H7 (cell line): ENCODE results near the gene ORC4. TPM values are rescaled to one million over a fixed set of nuclear protein-coding genes. Genes with fewer than 3 reads are reported as not detected.
"Not testable (repeated sequence)": the region's sequence is repeated elsewhere in the genome, so short reads cannot be mapped to it uniquely, and the experiment has no call there.

Experiments
- DNase-seq: peaks from one replicate; pipeline ENCODE4 v3.0.0; 2012
- H3K27me3 ChIP-seq: 2 replicates; pipeline ENCODE4 v1.6.0; 2011; ENCODE audit warnings: mild to moderate bottlenecking, low read length; ENCODE audit not compliant: control insufficient read depth, insufficient read depth
- H3K36me3 ChIP-seq: replicated peaks from 2 replicates; pipeline ENCODE4 v1.5.1; 2011; ENCODE audit warnings: low read length; ENCODE audit not compliant: control insufficient read depth, insufficient read depth
- H3K4me3 ChIP-seq: 2 replicates; pipeline ENCODE4 v1.5.1; 2011; ENCODE audit warnings: low read depth, mild to moderate bottlenecking, control low read depth, low read length, moderate library complexity; ENCODE audit not compliant: insufficient read depth
- total RNA-seq: library from RNA; depleted of rRNA; stranded (reverse); fragments of >200 nt; shearing (Covaris generic); gene quantifications from 2 replicates; pipeline ENCODE4 v1.2.3, GENCODE V29; 2014

The ORC4 gene
- total RNA-seq, 1 experiment from 2014 or later: 57.3 TPM

DNA sequence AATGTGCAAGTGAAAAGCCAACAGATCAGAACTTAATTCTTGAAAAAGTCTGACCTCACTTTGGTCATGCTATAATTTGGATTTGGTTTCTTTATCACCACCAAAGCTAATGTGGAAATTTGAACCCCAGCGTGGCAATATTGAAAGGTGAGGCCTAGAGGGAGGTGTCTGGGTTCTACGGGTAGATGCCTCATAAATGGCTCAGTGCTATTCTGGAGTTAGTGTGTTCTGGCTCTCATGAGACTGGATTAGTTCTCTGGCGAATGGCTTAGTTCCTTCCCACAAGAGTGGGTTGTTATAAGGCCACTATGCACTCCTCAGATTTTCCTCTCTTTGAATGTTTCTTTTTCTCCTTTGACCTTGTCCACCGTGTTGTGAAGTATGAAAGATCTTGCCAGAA is 22.3 kb downstream of the ORC4 start:
- DNase-seq: no peak
- no peaks in the 10 kb centered on the region for H3K27me3 ChIP-seq
- no peak overlapping the region for H3K4me3 ChIP-seq
- no peaks in the 10 kb centered on the region; the same call in none of the 2 replicates for H3K36me3 ChIP-seq

DNA sequence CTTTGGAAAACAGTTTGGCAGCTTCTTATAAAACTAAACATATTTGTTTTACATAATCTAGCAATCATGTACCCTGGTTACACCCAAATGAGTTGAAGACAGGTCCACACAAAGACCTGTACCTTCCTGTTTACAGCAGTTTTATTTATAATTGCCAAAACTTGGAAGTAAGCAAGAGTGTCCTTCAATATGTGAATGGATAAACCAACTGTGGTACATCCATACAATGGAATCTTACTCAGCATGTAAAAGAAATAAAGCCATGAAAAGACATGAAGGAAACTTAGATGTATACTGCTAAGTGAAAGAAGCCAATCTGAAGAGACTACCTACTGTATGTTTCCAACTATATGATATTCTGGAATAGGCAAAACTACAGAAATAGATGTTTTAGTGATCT is 23.7 kb downstream of the ORC4 start:
- H3K4me3 ChIP-seq: no peak overlapping the region
- no peaks in the 10 kb centered on the region for H3K27me3 ChIP-seq
- no peak for DNase-seq
- no peaks in the 10 kb centered on the region; the same call in none of the 2 replicates for H3K36me3 ChIP-seq

DNA sequence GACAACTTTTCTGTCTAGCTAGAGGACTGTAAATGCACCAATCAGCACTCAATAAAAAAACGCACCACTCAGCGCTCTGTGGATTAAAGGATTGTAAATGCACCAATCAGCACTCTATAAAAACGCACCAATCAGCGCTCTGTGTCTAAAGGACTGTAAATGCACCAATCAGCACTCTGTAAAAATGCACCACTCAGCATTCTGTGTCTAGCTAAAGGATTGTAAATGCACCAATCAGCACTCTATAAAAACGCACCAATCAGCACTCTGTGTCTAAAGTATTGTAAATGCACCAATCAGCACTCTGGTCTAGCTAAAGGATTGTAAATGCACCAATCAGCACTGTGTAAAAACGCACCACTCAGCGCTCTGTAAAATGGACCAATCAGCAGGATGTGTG is 25.6 kb downstream of the ORC4 start:
- H3K4me3 ChIP-seq, H3K27me3 ChIP-seq, H3K36me3 ChIP-seq, DNase-seq: not testable (repeated sequence)

- DNase-seq: peak; percentile 15
- no peaks in the 10 kb centered on the region for H3K36me3 ChIP-seq
Observed at GRCh38 chr2:147989809-147990403, 30.6 kb downstream of the ORC4 start.

DNA sequence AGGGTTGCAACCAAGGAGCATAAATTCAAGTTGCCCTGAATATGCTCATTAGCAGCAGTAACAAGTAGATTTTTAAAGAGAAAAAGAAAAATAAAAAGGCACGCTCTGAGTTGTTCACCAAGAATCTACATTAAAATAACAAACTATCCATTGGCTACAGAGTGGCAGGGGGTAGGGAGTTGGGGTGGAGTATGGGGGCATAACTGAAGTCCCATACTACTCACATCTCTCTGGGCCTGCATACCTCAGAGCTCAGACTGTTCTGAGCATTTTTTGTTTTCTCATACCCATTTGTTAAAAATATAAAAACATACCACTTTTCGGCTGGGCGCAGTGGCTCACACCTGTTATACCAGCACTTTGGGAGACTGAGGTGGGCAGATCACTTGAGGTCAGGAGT is 31.4 kb downstream of the ORC4 start:
- no peaks in the 10 kb centered on the region for H3K36me3 ChIP-seq
- H3K27me3 ChIP-seq: no peaks in the 10 kb centered on the region
- no peak for DNase-seq
- no peak overlapping the region for H3K4me3 ChIP-seq

More at GRCh38 chr2:147989809-147990403, 30.6 kb downstream of the ORC4 start:
- Histone ChIP-seq H3K27me3 (no peaks in the 10 kb centered on the region), H3K4me3 (no peak overlapping the region)

- no peaks in the 10 kb centered on the region for H3K36me3 ChIP-seq
- H3K4me3 ChIP-seq: no peak overlapping the region
- no peak for DNase-seq
- H3K27me3 ChIP-seq: no peaks in the 10 kb centered on the region
Observed at GRCh38 chr2:147980940-147981528, 39.5 kb downstream of the ORC4 start.

DNA sequence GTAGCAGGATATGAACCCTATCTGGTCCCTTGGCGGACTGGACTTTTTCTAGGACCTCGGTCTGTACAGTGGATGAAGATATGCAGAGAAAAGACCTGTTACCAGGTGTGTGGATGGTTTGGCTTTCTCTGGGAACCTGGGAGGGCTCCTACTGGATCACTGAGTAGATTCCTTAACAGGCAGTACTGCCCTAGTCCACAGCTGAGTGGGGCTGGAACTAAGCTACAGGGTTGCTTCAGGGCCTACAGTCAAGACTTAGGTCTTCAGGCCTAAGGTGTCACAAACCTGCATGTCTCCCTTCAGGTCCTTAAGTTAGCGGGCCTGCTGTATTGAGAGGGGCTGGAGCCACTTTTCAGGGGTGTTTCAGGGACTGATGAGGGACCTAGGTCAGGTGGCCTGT is 42.9 kb downstream of the ORC4 start:
- Histone ChIP-seq H3K27me3 (no peaks in the 10 kb centered on the region), H3K36me3 (no peaks in the 10 kb centered on the region; the same call in 1 of the 2 replicates), H3K4me3 (no peak overlapping the region)
- DNase-seq: no peak

DNA sequence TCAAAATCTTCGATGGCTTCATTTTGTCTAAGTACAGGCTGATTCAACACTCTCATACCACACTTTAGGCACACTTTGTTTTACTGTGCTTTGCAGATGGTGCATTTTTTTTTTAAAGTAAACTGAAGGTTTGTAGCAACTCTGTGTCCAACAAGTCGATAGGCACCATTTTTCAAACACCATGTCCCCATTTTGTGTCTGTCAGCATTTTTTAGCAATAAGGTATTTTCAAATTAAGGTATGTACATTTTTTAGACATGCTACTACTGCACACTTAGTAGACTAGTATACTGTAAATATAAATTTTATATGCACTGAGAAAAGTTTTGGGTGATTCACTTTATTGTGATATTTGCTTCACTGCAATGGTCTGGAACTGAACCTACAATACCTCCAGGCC is 44.4 kb downstream of the ORC4 start:
- H3K27me3 ChIP-seq: no peaks in the 10 kb centered on the region
- no peak for DNase-seq
- no peak overlapping the region for H3K4me3 ChIP-seq
- H3K36me3 ChIP-seq: peaks cover 1% of the 10 kb centered on the region; the same call in 1 of the 2 replicates

DNA sequence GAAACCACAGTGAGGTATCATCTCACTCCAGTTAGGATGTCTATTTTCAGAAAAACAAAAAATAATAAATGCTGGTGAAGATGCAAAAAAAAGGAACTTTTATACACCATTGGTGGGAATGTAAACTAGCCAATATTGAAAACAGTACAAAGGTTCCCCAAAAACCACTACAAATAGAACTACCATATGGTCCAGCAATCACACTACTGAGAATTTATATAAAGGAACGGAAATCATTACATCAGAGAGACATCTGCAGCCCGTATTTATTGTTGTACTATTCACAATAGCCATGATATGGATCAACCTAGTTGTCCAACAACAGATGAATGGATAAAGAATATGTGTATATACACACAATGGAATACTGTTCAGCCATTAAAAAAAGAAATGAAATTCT is 52.0 kb downstream of the ORC4 start:
- no peak for DNase-seq
- no peaks in the 10 kb centered on the region for H3K27me3 ChIP-seq
- no peak overlapping the region for H3K4me3 ChIP-seq

GRCh38 chr2:147952118-147952517 is 68.4 kb downstream of the ORC4 start:
- H3K27me3 ChIP-seq: no peaks in the 10 kb centered on the region
- no peak for DNase-seq
- no peak overlapping the region for H3K4me3 ChIP-seq
- peaks cover 3% of the 10 kb centered on the region for H3K36me3 ChIP-seq

More for the DNA sequence above, 52.0 kb downstream of the ORC4 start:
- H3K36me3 ChIP-seq: peaks cover 1% of the 10 kb centered on the region; the same call in 1 of the 2 replicates

- H3K36me3 ChIP-seq: peaks cover 2% of the 10 kb centered on the region
- H3K27me3 ChIP-seq: no peaks in the 10 kb centered on the region
- no peak overlapping the region for H3K4me3 ChIP-seq
- no peak for DNase-seq
Observed at GRCh38 chr2:147945660-147946059, 74.9 kb downstream of the ORC4 start.

DNA sequence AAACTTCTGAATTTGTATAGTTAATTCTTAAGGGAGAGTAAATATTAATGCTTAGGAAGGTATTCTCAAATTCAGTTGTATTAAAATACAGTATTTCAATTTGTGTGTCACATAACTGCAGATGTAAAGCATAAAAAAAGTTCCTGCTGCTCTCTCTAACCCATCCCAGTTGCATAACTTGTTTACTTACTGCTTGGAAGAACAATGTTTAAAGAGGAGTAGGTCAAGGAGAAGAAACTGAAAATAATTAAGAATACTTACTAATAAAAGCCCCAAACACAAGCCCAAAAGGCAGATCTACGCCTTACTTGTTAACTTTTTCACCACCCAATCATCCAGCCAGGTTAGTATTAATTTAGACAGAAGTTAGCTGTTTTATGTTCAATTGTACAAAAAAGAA is 81.2 kb downstream of the ORC4 start:
- no peak for DNase-seq
- H3K4me3 ChIP-seq: no peak overlapping the region
- peaks cover 6% of the 10 kb centered on the region for H3K36me3 ChIP-seq
- H3K27me3 ChIP-seq: no peaks in the 10 kb centered on the region

DNA sequence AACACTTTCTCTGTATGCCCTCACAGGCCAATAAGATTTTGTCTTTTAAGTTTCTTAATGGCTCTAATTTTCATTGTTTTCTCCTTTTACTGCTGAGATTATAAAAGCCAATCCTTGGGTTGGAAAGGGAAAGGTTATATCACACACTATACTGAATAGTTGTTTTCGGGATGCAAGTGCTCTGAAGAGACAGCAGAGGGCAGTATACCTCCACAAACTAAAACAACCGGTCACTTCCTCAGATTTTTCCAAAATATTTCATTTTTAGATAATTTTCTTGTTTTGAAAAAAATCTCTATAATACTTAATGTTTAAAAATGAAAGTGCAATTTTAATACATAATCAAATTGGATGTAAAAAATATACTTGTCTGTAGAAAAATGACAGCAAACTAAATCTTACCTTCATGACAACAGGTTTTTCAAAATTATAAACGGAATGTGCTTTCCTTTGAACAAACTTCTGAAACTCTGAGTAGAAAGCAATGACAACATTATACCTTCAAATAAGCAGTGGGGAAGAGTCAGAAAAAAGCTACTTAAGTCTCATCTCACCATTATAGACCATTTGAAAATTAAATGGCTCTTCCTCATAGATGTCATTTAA is 82.7 kb downstream of the ORC4 start:
- no peak for DNase-seq
- Histone ChIP-seq H3K36me3 (peaks cover 5% of the 10 kb centered on the region), H3K4me3 (no peak overlapping the region), H3K27me3 (no peaks in the 10 kb centered on the region)

GRCh38 chr2:147934881-147935620 is 85.5 kb downstream of the ORC4 start:
- no peak overlapping the region for H3K4me3 ChIP-seq
- no peak for DNase-seq
- peaks cover 5% of the 10 kb centered on the region for H3K36me3 ChIP-seq
- no peaks in the 10 kb centered on the region for H3K27me3 ChIP-seq

- Histone ChIP-seq H3K27me3 (no peaks in the 10 kb centered on the region), H3K36me3 (peaks cover 5% of the 10 kb centered on the region), H3K4me3 (no peak overlapping the region)
- DNase-seq: no peak
Observed at GRCh38 chr2:147933931-147934330, 86.6 kb downstream of the ORC4 start.
